Calu3 (cell line): ENCODE results near the gene RPS15. TPM values are rescaled to one million over a fixed set of nuclear protein-coding genes. Genes with fewer than 3 reads are reported as not detected.

Source experiments
- BruUV-seq: library from RNA; stranded (reverse); fragments of 400-500 nt; replicated peaks from 2 replicates; lab custom pipeline; 2021; lab: Mats Ljungman, UMichigan
- CTCF ChIA-PET: fragments of 300-600 bp; sonication (Branson Sonifier 250); formaldehyde crosslinking; loops from one replicate; lab custom pipeline; 2022; ENCODE audit warnings: antibody characterized with exemption; lab: Charles Lee
- DNase-seq: peaks from one replicate; pipeline ENCODE4 v3.0.0; 2022
- H3K27ac Mint-ChIP-seq: one replicate; pipeline ENCODE4 v1.8.0; 2022; ENCODE audit warnings: mixed read lengths; ENCODE audit not compliant: unreplicated experiment
- H3K27me3 Mint-ChIP-seq: one replicate; pipeline ENCODE4 v1.8.0; 2022; ENCODE audit warnings: mixed read lengths; ENCODE audit not compliant: unreplicated experiment
- H3K36me3 Mint-ChIP-seq: one replicate; pipeline ENCODE4 v1.8.0; 2022; ENCODE audit warnings: mild to moderate bottlenecking, moderate library complexity, mixed read lengths; ENCODE audit not compliant: insufficient read depth, unreplicated experiment
- H3K4me1 Mint-ChIP-seq: one replicate; pipeline ENCODE4 v1.8.0; 2022; ENCODE audit warnings: mild to moderate bottlenecking, low read depth, mixed read lengths; ENCODE audit not compliant: unreplicated experiment
- H3K4me3 Mint-ChIP-seq: one replicate; pipeline ENCODE4 v1.8.0; 2022; ENCODE audit warnings: mild to moderate bottlenecking, low read depth, moderate library complexity, mixed read lengths; ENCODE audit not compliant: unreplicated experiment
- H3K9me3 Mint-ChIP-seq: one replicate; pipeline ENCODE4 v1.8.0; 2022; ENCODE audit warnings: low read depth, mixed read lengths; ENCODE audit not compliant: unreplicated experiment
- CTCF ChIP-seq: fragments of 200-600 bp; IDR thresholded peaks from one replicate; pipeline ENCODE4 v1.8.0; 2022; ENCODE audit warnings: antibody characterized with exemption; ENCODE audit not compliant: unreplicated experiment
- intact Hi-C: fragments of 100-400 bp; cut with micrococcal nuclease; formaldehyde crosslinking; loops from one replicate; pipeline ENCODE4 v1.10.0; 2022; ENCODE audit not compliant: unreplicated experiment
- total RNA-seq: library from RNA; stranded (reverse); gene quantifications from 2 replicates; pipeline ENCODE4 v1.2.3, GENCODE V29; 2022

The RPS15 gene
- total RNA-seq, 1 experiment from 2014 or later = 628 TPM

GRCh38 chr19:1459479-1459878, 21.3 kb downstream of the RPS15 start:
- no peak overlapping the region for H3K4me3 Mint-ChIP-seq
- CTCF ChIA-PET = no interaction called here
- no TSS peak for BruUV-seq
- no peak for TF ChIP-seq CTCF
- H3K27ac Mint-ChIP-seq = no peak overlapping the region
- H3K9me3 Mint-ChIP-seq = no peaks in the 10 kb centered on the region
- peaks cover 20% of the 10 kb centered on the region for H3K36me3 Mint-ChIP-seq
- H3K27me3 Mint-ChIP-seq = peaks cover 42% of the 10 kb centered on the region
- H3K4me1 Mint-ChIP-seq = no peaks in the 10 kb centered on the region
- DNase-seq = no peak
- intact Hi-C loops = no loop called here

DNA sequence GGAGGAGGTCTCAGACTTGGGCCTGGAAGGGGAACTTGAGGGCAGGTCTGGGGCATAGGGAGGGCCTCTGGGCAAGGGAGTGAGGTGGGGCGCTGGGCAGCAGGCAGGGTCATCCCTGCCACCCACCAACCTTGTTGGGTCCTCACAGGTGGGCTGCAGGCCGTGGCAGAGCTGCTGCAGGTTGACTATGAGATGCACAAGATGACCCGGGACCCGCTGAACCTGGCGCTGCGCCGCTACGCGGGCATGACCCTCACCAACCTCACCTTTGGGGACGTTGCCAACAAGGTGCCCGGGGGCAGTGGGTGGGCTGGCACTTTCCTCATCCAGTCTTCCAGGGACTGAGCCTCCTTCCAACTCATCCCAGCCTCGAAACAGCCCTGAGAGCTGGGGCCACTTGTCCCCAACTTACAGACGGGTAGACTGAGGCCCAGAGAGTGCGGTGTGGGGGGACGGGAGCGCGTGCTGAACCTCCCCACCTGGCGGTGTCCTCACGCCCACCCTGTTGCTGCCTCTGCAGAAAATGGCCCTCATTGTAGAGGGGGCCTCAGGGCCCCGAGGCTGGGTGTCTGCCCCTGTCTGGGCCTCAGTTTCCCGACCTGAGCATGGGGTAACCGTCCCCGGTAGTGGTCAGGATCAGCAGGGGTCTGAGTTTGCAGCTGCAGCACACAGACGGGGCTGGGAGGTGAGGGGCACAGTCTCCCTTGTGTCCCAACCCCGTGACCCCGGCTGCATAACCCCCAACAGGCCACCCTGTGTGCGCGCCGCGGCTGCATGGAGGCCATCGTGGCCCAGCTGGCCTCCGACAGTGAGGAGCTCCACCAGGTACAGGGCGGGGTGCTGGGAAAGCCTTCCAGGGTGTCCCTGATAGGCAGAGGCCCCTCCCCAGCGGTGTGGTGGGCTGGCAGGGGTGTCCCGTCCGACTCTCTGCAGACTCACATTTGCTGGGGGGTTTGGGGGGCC, 22.1 kb downstream of the RPS15 start:
- no peak for DNase-seq
- no peaks in the 10 kb centered on the region for H3K9me3 Mint-ChIP-seq
- BruUV-seq = no TSS peak
- H3K4me3 Mint-ChIP-seq = no peak overlapping the region
- CTCF ChIA-PET = no interaction called here
- H3K27me3 Mint-ChIP-seq = peaks cover 36% of the 10 kb centered on the region
- H3K4me1 Mint-ChIP-seq = no peaks in the 10 kb centered on the region
- peaks cover 19% of the 10 kb centered on the region for H3K36me3 Mint-ChIP-seq
- no peak for TF ChIP-seq CTCF
- intact Hi-C loops = no loop called here
- H3K27ac Mint-ChIP-seq = no peak overlapping the region

GRCh38 chr19:1461862-1462261, 23.7 kb downstream of the RPS15 start:
- Mint-ChIP-seq H3K4me1 (no peaks in the 10 kb centered on the region), H3K27ac (no peak overlapping the region), H3K36me3 (peaks cover 9% of the 10 kb centered on the region), H3K9me3 (no peaks in the 10 kb centered on the region), H3K4me3 (no peak overlapping the region), H3K27me3 (peaks cover 26% of the 10 kb centered on the region)
- TF ChIP-seq CTCF = no peak
- BruUV-seq = no TSS peak
- DNase-seq = no peak
- CTCF ChIA-PET = interaction anchor here (0.7 kb wide), 2 partner anchors 30 to 81 kb away, joined by 3 to 6 read pairs; no protein-coding TSS in a partner anchor
- intact Hi-C loops = no loop called here

DNA sequence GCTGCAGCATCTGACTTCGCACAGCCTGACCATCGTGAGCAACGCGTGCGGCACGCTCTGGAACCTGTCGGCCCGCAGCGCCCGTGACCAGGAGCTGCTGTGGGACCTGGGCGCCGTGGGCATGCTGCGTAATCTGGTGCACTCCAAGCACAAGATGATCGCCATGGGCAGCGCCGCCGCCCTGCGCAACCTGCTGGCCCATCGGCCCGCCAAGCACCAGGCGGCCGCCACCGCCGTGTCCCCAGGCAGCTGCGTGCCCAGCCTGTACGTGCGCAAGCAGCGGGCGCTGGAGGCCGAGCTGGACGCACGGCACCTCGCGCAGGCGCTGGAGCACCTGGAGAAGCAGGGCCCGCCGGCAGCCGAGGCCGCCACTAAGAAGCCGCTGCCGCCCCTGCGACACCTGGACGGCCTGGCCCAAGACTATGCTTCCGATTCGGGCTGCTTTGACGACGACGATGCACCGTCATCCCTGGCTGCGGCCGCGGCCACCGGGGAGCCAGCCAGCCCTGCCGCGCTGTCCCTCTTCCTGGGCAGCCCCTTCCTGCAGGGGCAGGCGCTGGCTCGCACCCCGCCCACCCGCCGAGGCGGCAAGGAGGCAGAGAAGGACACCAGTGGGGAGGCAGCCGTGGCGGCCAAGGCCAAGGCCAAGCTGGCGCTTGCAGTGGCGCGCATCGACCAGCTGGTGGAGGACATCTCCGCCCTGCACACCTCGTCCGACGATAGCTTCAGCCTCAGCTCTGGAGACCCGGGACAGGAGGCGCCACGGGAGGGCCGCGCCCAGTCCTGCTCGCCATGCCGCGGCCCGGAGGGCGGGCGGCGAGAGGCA, 27.2 kb downstream of the RPS15 start:
- no peak for TF ChIP-seq CTCF
- intact Hi-C loops = no loop called here
- Mint-ChIP-seq H3K27me3 (no peaks in the 10 kb centered on the region), H3K4me1 (no peaks in the 10 kb centered on the region), H3K9me3 (no peaks in the 10 kb centered on the region), H3K27ac (no peak overlapping the region), H3K36me3 (peaks cover 6% of the 10 kb centered on the region), H3K4me3 (no peak overlapping the region)
- no TSS peak for BruUV-seq
- no peak for DNase-seq
- CTCF ChIA-PET = interaction anchor here (0.6 kb wide), 1 partner anchor 54 kb away, joined by 6 read pairs; no protein-coding TSS in a partner anchor
